HepG2 (cell line): ENCODE data around the gene TSTD1. TPM values are rescaled to one million over a fixed set of nuclear protein-coding genes. Genes with fewer than 3 reads are reported as not detected.
A peak's percentile ranks its signal among the peaks of the same experiment; 100 is the strongest.

Experiments
- ARNT ChIP-seq: fragments of 450-650 bp; IDR thresholded peaks from 2 replicates; pipeline ENCODE4 v1.6.1; 2017
- CAMTA2 ChIP-seq: sonication (generic); formaldehyde crosslinking; IDR thresholded peaks from 2 replicates; pipeline ENCODE4 v1.4.0; 2020; ENCODE audit warnings: mild to moderate bottlenecking, missing genetic modification reagents, borderline replicate concordance
- EEA1 ChIP-seq: sonication (generic); formaldehyde crosslinking; IDR thresholded peaks from 2 replicates; pipeline ENCODE4 v1.5.1; 2020; ENCODE audit warnings: mild to moderate bottlenecking, missing genetic modification reagents, borderline replicate concordance
- ELF1 ChIP-seq: sonication (generic); formaldehyde crosslinking; IDR thresholded peaks from 2 replicates; pipeline ENCODE4 v1.4.0; 2020; ENCODE audit warnings: missing genetic modification reagents
- FOSL1 ChIP-seq: sonication (generic); formaldehyde crosslinking; IDR thresholded peaks from 2 replicates; pipeline ENCODE4 v1.9.0; 2021; ENCODE audit warnings: missing genetic modification reagents, borderline replicate concordance
- PRPF4 ChIP-seq: fragments of 200-400 bp; formaldehyde crosslinking; IDR thresholded peaks from 2 replicates; pipeline ENCODE4 v1.6.1; 2016; ENCODE audit warnings: low read length, low read depth; ENCODE audit not compliant: poor library complexity, severe bottlenecking
- RFX3 ChIP-seq: IDR thresholded peaks from 2 replicates; pipeline ENCODE4 v1.6.1; 2016; ENCODE audit warnings: missing biosample characterization, missing genetic modification reagents
- TCF7L2 ChIP-seq: IDR thresholded peaks from 2 replicates; pipeline ENCODE4 v1.6.1; 2011; ENCODE audit warnings: mild to moderate bottlenecking, low read depth, low read length, moderate library complexity
- ZFP82 ChIP-seq: sonication (generic); formaldehyde crosslinking; IDR thresholded peaks from 2 replicates; pipeline ENCODE4 v1.5.1; 2020; ENCODE audit warnings: mild to moderate bottlenecking, missing genetic modification reagents, borderline replicate concordance
- ZNF33B ChIP-seq: sonication (generic); formaldehyde crosslinking; IDR thresholded peaks from 2 replicates; pipeline ENCODE4 v1.5.1; 2020; ENCODE audit warnings: mild to moderate bottlenecking, missing genetic modification reagents
- ZNF547 ChIP-seq: sonication (generic); formaldehyde crosslinking; IDR thresholded peaks from 2 replicates; pipeline ENCODE4 v1.5.1; 2020; ENCODE audit warnings: mild to moderate bottlenecking, missing genetic modification reagents
- ZNF562 ChIP-seq: sonication (generic); formaldehyde crosslinking; IDR thresholded peaks from 2 replicates; pipeline ENCODE4 v1.8.0; 2022; ENCODE audit warnings: missing genetic modification reagents, borderline replicate concordance
- ZNF652 ChIP-seq: IDR thresholded peaks from 2 replicates; pipeline ENCODE4 v1.6.1; 2016; ENCODE audit warnings: low read depth, borderline replicate concordance
- ZNF782 ChIP-seq: sonication (generic); formaldehyde crosslinking; IDR thresholded peaks from 2 replicates; pipeline ENCODE4 v1.4.0; 2020; ENCODE audit warnings: missing genetic modification reagents, mild to moderate bottlenecking, borderline replicate concordance
- polyA plus RNA-seq, 8 experiments: library from polyadenylated mRNA; depleted of rRNA in 3 of 8; stranded (reverse) in 7 of 8; unstranded in 1 of 8; fragments of >200 nt; fragmentation: Illumina TruSeq in 4 of 8; extraction: Trizol in 4 of 8; gene quantifications; 2 replicates each; pipeline versions ENCODE4 v1.2.1 to v1.2.3, GENCODE V29; 2011 to 2016; ENCODE audit warnings: low read depth in 4 of 8, missing spikeins in 1 of 8, mixed read lengths in 1 of 8; ENCODE audit not compliant: insufficient read depth in 1 of 8
- total RNA-seq, 5 experiments: library from RNA; depleted of rRNA; stranded (reverse); fragments of >200 nt; fragmentation: Illumina TruSeq; extraction: Trizol; gene quantifications; 2 replicates each; pipeline ENCODE4 v1.2.3, GENCODE V29; 2016; ENCODE audit warnings: low read depth in 1 of 5
- TF ChIP-seq, protein P1 (sequence below): sonication (generic); formaldehyde crosslinking; IDR thresholded peaks from 2 replicates; pipeline ENCODE4 v1.4.0; 2020; ENCODE audit warnings: missing genetic modification reagents
- TF ChIP-seq, protein P2 (sequence below): sonication (generic); formaldehyde crosslinking; IDR thresholded peaks from 2 replicates; pipeline ENCODE4 v1.5.0; 2020; ENCODE audit warnings: missing genetic modification reagents, mild to moderate bottlenecking, borderline replicate concordance
- TF ChIP-seq, protein P3 (sequence below): sonication (generic); formaldehyde crosslinking; IDR thresholded peaks from 2 replicates; pipeline ENCODE4 v1.8.0; 2022; ENCODE audit warnings: missing genetic modification reagents, mild to moderate bottlenecking, borderline replicate concordance
- TF ChIP-seq, protein P4 (sequence below): sonication (generic); formaldehyde crosslinking; IDR thresholded peaks from 2 replicates; pipeline ENCODE4 v1.8.0; 2022; ENCODE audit warnings: mild to moderate bottlenecking, missing genetic modification reagents
- TF ChIP-seq, protein P5 (sequence below): sonication (generic); formaldehyde crosslinking; IDR thresholded peaks from 2 replicates; pipeline ENCODE4 v1.5.1; 2020; ENCODE audit warnings: missing genetic modification reagents, mild to moderate bottlenecking, borderline replicate concordance

TSTD1 gene
- total and polyA plus RNA-seq, 2 of the 13 experiments (the other 11 are each of a cell fraction or from before 2014, with no cell fraction given), result 0.15 to 0.31 TPM

DNA sequence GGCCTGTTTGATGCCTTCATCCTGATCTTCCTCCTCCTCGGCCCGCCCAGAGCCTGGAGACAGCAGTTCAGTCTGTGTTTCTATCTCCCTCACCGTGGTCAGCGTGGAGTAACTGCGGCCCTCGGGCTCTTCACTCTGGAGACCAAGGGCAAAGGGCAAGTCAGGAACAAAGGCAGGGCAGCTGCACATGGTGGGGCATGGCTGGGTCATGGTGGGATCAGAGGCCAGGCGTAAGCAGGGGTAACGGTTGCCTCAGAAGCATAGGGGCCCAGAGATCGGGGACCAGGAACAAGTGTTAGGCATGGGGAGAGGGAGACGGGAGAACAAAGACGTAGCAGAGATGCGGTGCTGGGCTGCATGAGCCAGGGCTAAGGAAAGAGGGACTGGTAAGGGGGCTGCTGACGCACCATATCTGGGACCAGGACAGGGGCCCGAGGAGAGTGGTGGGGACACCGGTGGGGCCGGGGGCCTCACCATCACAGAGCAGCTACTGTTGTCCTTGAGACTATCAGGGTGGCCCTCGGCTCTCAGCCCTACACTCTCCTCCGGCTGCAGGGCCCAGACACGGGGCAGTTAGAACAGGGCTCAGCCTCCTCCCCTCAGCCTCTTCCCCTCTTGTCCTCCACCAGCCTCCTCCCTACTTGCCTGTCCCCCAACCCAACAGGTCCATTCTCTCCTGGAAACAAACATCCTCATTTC lies 34.1 kb upstream of the TSTD1 start (continued):
- TF ChIP-seq, protein P1, sequence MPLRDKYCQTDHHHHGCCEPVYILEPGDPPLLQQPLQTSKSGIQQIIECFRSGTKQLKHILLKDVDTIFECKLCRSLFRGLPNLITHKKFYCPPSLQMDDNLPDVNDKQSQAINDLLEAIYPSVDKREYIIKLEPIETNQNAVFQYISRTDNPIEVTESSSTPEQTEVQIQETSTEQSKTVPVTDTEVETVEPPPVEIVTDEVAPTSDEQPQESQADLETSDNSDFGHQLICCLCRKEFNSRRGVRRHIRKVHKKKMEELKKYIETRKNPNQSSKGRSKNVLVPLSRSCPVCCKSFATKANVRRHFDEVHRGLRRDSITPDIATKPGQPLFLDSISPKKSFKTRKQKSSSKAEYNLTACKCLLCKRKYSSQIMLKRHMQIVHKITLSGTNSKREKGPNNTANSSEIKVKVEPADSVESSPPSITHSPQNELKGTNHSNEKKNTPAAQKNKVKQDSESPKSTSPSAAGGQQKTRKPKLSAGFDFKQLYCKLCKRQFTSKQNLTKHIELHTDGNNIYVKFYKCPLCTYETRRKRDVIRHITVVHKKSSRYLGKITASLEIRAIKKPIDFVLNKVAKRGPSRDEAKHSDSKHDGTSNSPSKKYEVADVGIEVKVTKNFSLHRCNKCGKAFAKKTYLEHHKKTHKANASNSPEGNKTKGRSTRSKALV (CRISPR knock-in tag), result no peak
- TF ChIP-seq ZNF33B, result no peak
- TF ChIP-seq ZNF652, result no peak
- TF ChIP-seq RFX3 (CRISPR knock-in tag), result no peak
- TF ChIP-seq, protein P2, sequence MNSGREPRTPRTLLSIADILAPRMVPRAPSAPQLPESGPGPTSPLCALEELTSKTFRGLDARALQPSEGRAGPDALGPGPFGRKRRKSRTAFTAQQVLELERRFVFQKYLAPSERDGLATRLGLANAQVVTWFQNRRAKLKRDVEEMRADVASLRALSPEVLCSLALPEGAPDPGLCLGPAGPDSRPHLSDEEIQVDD, result no peak
- 0 out of 2 replicates have a peak, but pooled peaks have one; percentile 18 for TF ChIP-seq CAMTA2 (CRISPR knock-in tag)
- TF ChIP-seq, protein P3, sequence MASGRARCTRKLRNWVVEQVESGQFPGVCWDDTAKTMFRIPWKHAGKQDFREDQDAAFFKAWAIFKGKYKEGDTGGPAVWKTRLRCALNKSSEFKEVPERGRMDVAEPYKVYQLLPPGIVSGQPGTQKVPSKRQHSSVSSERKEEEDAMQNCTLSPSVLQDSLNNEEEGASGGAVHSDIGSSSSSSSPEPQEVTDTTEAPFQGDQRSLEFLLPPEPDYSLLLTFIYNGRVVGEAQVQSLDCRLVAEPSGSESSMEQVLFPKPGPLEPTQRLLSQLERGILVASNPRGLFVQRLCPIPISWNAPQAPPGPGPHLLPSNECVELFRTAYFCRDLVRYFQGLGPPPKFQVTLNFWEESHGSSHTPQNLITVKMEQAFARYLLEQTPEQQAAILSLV (CRISPR knock-in tag), result no peak
- TF ChIP-seq EEA1 (CRISPR knock-in tag), result no peak
- TF ChIP-seq ARNT, result no peak
- TF ChIP-seq, protein P4, sequence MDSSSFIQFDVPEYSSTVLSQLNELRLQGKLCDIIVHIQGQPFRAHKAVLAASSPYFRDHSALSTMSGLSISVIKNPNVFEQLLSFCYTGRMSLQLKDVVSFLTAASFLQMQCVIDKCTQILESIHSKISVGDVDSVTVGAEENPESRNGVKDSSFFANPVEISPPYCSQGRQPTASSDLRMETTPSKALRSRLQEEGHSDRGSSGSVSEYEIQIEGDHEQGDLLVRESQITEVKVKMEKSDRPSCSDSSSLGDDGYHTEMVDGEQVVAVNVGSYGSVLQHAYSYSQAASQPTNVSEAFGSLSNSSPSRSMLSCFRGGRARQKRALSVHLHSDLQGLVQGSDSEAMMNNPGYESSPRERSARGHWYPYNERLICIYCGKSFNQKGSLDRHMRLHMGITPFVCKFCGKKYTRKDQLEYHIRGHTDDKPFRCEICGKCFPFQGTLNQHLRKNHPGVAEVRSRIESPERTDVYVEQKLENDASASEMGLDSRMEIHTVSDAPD, result no peak
- TF ChIP-seq ZNF562, result no peak
- no peak for TF ChIP-seq ZNF547 (CRISPR knock-in tag)
- no peak for TF ChIP-seq ZNF782 (CRISPR knock-in tag)
- TF ChIP-seq ELF1 (CRISPR knock-in tag), result no peak
- TF ChIP-seq PRPF4, result no peak
- no peak for TF ChIP-seq TCF7L2
- TF ChIP-seq ZFP82, result no peak
- TF ChIP-seq, protein P5, sequence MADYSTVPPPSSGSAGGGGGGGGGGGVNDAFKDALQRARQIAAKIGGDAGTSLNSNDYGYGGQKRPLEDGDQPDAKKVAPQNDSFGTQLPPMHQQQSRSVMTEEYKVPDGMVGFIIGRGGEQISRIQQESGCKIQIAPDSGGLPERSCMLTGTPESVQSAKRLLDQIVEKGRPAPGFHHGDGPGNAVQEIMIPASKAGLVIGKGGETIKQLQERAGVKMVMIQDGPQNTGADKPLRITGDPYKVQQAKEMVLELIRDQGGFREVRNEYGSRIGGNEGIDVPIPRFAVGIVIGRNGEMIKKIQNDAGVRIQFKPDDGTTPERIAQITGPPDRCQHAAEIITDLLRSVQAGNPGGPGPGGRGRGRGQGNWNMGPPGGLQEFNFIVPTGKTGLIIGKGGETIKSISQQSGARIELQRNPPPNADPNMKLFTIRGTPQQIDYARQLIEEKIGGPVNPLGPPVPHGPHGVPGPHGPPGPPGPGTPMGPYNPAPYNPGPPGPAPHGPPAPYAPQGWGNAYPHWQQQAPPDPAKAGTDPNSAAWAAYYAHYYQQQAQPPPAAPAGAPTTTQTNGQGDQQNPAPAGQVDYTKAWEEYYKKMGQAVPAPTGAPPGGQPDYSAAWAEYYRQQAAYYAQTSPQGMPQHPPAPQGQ (CRISPR knock-in tag), result no peak
- no peak for TF ChIP-seq FOSL1 (CRISPR knock-in tag)
- TF ChIP-seq, all 625 proteins: peak for 52
